Pulmonary artery endothelial cell (primary cell): ENCODE data around the gene SYT2. TPM values are rescaled to one million over a fixed set of nuclear protein-coding genes. Genes with fewer than 3 reads are reported as not detected.

ENCODE experiments used
- DNase-seq: peaks from one replicate; pipeline ENCODE4 v3.0.0-alpha.2; 2011; ENCODE audit warnings: low read depth, low spot score
- total RNA-seq: library from RNA; depleted of rRNA; stranded (reverse); fragments of >200 nt; gene quantifications from 2 replicates; pipeline ENCODE4 v1.2.3, GENCODE V29; 2014

Gene SYT2
- total RNA-seq, 1 donor from 2014 or later = not detected

DNA sequence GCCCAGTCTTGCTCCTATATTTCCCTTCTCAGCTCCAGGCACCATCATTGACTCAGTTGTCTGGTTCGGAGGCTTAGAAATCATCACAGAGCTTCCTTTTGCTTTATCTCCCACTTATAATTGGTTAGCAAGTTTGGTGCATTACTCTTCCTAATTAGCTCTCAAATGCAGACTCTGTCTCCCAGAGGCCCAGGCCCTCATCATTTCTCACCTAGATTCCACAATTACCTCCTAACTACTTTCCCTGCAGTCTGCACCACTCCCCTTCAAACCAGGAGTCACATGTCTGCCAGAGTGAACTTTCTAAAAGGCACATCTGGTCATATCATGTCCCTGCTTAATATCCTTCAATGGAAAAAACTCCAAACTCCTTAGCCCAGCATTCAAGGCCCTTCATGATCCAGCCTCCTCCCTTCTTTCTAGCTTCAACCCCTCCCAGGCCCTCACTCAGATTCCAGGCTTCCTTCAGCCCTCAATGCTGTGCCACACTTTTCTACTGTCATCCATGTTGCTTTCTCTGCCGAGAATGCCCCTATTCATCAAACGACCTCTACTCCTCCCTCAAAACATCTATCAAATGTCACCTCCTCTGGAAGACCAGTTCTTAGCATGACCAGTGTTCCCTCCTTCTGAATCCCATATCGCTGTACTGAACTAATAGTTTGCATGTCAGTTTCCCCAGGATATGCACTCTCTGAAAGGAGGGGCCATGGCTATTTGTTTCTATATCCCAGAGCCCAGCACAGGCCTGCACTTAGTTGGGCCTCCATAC is 30.7 kb downstream of the SYT2 start:
- no peak for DNase-seq

DNA sequence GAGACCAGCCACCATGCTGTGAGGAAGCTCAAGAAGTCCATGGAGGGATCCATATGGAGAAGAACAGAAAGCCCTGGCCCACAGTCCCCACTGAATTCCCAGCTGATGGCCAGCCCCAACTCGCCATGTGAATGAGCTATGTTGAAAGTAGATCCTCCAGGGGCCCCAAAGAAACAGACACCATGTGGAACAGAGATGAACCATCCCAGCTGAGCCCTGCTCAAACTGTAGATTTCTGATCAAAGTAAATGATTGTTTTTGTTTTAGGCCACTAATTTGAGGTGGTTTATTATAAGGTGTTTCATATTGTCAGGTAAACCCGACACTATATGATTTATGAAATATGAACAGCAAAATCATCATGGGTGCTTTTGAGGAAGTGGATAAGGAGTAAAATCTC is 32.8 kb downstream of the SYT2 start:
- DNase-seq = no peak

DNA sequence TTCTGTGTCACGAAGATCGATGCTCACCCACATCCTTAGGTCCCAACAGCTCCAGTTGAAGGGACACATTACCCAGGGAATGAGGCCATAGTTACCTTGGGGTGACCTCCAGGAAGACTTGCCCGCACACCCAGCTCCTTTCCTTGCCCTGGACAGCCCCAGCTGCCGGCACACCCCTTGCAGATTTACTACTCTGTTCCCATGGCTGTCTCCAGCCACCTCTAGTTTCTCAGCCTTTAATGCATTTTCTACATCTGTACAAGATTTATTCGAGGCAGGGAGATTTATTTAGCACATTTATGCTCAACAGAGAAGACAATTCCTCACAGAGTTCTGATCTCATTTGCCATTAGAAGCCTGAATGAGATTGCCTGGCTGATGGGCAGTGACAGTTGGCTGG is 36.7 kb downstream of the SYT2 start:
- no peak for DNase-seq

DNA sequence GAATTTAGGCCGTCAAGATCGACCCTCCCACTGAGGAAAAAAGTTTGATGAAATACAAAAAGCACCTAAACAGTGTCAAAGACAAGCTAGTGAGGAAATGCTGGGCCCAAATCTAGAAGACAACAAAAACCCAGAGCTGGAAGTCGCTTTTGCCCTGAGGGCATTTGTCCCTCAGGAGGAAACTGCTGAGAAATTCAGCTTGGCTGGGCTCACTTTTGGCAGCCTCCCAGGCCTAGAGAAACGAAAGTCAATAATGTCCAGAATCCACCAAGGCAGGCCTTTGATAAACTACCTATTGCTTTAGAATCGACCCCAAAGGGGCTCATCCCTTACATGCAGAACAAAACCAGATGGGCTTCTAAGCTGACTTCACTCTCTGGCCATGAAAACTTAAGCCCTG is 38.9 kb downstream of the SYT2 start:
- no peak for DNase-seq

DNA sequence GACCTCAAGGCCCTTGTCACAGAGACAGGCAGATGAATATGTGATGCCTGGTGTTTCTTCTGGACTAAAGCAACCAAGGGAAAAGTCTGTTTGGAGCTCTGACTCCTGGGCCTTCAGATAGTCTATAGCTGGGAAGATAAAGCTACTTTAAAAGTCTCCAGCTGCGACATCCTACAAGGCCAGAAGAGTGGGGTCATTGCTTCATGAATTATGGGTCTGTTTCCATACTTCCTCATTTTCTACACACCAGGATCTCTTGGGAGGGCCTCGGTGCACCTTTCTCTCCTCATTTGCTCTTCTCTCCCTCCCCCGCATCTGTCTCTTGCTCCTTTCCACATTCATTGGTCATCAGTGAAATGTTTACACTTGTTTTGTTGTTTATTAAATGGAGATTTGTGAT is 44.8 kb downstream of the SYT2 start:
- no peak for DNase-seq

DNA sequence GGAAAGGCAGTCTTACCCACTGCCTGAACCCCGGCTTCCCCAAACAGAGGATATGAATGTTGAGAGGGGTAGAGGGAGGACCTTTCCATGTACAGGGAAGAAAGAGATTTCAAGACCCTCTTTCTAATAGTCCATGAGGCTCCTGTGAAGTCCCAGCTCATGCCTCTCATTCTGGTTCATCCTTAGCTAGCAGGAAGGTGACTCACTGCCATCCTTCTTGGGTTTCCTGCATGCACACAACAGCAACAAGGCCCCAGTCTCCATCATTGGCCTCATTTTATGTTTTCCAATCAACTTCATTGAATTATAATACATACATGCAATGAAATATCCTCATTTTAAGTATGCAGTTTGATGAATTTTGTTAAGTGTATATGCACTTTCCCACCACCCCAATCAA is 46.2 kb downstream of the SYT2 start:
- peak; percentile 7 for DNase-seq

DNA sequence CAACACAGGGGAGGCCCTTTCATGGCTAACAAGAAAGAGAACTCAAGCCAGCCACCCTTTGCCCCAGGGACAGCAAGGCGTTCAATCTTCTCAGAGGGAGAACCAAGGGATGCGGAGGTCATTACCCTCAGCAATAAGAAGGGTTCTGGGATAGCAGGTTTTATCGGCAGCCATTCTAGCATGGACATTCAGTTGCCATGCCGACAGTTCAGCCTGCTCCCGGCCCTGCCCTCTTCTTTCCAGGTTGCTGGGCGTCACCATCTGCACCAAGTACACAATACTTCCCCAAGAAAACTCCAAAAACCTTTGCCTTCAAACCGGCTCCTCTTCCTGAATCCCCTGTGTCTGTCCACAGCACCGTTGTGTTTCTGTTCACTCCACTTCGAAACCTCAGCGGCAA is 47.1 kb downstream of the SYT2 start:
- no peak for DNase-seq

DNA sequence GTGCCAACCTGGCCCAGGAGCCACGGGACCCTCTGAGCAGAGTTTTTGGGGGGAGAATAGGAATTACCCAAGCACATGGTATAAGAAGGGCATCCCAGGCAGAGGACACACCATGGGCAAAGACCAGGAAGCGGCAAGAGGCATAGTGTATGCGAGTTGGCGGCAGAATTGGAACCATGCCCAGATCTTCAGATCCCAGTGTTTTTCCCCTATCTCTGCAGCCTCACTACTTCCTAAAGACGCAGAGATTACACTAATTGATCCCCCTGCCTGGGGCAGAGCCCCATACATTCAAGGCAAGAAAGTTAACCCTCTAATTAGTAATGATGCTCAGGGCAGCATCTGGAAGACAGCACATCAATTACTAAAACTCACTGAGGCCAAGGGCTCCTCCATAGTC is 48.2 kb downstream of the SYT2 start:
- DNase-seq = no peak

DNA sequence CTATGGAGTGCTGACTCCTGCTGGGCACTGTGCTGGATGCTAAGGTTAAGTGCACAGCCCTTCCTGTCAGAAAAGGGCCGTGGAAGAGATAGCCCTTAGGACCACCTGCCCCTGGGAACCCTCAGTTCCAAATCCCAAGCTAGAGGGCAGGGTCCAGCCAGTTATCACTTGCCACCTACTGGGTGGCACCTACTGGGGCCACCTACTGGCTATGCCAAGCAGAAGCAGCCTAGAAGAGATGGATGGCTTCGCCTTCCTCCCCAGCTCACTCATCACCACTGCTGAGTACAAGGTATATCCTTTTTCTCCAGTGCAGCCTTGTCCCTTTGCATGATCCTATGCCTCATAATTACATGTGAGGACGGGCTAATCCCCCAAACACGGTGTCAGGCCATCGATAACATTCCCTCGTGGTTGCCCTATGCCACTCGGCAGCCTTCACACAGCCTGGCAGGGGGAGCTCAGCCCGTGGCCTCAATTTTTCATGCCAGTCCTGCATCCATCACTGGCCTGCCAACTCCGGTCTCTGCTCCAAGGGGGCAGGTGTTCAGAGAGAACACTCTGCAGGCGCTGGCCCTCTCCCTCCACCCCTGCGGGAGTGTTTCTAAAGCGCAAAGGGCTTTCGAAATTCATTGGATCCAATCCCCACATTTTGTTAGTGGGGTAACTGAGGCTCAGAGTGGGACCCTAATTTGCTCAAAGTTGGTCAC is 49.0 kb downstream of the SYT2 start:
- DNase-seq = no peak

DNA sequence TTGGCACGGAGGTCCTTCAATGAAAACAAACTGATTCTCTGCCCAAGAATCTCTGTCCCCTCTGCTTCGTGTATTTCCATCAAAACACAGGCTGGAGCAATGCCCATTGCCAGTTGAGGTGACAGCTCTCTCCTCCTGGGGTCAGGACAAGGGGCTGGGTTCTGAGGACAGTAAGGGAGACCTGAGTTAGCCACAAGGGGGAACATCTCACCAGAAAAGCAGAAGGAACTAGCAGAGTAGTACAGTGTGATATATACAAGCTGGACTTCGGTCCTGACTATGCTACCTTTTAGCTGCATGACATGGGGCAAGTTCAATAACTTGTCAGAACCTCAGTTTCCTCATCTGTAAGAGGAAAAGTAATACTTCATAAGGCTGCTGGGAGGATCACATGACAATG is 50.3 kb downstream of the SYT2 start:
- DNase-seq = no peak

DNA sequence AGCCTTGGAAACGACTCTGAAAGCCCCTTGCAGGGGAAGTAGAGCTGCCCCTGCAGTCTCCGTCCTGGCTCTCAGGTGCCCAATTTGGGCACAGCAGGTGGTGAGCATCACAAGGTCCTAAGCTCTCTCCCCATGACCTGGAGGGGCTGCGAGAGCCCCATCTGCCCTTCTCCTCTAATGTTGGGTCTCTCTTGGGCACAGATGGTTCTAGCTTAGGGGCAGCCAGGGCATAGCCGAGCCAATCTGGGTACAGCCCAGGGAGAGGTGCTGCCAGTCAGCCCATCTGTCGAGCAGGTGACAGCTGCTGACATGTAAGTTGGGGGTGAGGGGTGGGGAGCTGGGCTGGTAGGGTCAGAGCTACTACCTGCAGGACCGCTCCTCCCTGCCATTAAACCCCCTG is 50.7 kb downstream of the SYT2 start:
- DNase-seq = no peak

DNA sequence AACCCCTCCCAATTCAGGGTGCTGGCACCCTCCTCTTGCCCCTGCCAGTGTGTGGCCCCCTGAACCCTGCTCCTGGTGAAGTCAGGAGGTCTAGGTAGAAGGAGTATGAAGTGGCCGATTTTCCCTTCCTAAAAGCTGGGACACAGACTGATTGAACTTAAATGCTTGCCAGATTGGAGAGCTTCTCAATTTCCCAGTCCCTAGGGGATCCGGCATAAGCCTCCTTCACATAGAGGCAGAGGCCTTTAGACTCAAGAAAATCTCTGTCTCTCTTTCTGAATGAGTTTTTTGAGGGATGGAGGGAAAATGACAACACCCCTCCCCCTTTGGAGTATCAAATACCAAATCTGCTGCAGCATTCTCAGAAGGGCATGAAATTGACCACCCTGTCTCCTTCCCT is 51.5 kb downstream of the SYT2 start:
- DNase-seq = no peak

DNA sequence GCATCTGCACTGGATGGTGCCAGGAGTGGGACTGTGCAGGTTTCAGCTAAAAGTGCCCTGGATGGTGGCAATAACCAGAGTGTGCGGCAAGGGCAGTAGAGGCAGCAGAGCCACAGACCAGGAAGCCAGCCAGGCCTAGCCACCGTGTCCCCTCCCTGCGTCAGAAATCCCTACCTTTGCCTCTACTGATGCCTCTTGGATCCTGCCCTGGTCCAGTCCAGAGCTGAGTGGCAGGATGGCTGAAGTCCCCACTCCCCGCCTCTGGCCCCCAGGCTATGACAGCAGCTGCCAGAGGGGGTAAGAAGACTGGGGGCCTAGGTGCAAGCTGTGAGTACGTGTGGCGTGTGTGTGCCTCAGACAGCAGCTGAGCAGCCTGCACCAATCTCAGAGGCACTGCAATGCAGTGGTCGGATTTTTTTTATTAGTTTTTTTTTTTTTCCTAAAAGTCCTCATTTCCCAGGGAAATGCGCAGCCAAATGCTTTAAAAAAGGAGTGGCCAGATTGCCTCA is 51.9 kb downstream of the SYT2 start:
- DNase-seq = no peak

DNA sequence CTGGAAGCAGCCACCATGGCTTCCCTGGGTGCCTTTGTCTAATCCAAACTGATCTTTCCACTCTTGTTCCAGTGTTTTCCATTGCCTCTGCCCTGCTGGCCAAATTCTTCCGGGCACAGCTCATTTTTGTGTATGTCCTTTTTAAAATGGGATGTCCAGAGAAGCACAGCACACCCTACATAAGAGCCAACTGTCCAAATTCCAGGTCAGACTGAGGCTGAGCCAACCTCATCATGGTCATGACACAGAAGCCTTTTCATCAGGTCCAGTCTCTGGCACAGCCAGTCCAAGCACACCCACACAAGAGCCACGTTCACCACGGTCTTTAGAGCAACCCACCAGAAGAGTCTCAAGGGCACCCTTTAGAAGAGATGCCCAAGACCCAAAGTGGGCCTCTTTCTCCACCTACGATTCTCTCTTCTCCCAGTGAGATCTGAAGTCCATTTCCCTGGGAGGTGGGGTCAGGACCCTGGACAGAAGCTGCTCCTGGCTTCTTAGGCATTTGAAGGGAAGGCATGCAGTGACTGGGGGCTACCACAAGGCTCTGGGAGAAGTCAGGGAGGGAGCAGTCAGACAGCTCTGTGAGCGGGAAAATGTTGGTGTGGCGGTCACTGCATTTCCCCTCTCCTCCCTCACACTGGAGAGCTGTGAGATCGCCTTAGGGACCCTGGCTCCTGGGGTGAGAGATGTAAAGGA is 53.2 kb downstream of the SYT2 start:
- DNase-seq = no peak

DNA sequence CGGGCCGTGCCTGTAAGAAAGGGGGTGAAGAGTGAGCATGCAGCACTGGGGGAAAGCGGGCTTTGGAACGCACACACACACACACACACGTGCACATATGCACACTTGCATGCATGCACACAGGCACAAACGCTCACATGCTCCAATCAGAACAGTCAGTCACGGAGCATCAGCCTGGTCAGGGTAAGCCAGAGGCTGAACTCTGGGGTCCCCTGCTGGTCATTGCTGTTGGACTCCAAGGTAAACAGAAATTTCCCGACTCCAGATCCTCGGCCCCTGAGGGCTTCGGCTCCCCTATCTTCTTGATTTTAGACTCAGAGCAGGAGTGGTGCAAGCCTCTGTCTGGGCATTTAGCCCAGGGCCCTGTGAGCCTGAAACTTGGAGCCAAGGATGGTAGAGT is 54.2 kb downstream of the SYT2 start:
- no peak for DNase-seq

DNA sequence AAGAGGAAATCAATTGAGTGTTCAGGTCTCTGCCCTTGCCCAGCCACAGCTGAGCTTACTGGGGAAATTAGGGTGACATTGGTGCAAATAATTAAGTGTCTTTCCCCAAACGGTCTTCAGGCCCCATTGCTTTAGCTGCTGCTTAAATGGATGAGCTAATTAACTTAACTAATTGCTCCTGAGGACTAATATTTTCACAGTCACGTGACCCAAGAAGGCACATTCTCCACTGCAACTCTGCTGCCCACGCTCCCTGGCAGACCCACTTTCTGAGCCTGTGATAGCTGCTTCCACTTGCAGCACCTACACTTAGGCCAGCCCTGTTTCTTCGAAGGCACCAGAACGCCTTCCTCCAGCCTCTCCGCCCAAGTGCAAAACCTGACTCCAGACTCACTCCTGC is 56.2 kb downstream of the SYT2 start:
- no peak for DNase-seq

DNA sequence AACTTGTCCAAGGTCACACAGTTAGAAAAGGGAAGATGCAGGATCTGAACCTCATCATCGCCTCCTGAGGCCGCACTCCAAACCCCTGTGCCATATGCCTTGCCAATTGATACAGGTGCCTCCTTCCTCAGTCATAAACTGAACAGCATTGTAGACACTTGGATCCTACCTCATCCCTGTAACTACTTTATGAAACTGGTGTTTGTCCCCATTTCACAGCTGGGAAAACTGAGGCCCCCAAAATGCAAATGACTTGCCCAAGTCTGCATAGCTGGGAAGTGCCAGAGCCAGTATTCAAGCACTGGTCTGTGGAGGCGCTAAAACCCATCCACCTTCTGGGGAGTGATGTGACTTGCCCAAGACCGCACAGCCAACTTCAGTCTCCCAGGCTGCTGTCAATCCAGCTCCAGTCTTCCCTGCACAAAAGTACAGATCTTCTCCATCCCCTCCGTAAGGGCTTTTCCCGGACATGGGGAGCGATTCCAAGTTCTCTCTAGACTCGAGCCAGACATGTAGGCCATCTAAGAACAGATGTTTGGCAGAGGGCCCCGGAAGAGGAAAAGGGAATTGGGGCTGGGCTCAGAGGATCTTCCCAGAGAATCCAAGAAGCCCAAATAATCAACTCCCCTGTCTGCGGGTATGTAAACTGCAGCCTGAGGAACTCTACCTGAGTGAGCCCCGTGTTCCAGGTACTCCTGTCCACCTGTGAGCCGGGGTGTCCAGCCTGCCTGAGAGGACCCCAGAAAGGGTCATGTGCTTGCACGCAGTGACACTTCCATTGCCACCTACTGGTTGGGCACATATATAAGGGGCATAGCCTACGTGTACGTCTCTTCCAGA is 60.5 kb downstream of the SYT2 start:
- no peak for DNase-seq

DNA sequence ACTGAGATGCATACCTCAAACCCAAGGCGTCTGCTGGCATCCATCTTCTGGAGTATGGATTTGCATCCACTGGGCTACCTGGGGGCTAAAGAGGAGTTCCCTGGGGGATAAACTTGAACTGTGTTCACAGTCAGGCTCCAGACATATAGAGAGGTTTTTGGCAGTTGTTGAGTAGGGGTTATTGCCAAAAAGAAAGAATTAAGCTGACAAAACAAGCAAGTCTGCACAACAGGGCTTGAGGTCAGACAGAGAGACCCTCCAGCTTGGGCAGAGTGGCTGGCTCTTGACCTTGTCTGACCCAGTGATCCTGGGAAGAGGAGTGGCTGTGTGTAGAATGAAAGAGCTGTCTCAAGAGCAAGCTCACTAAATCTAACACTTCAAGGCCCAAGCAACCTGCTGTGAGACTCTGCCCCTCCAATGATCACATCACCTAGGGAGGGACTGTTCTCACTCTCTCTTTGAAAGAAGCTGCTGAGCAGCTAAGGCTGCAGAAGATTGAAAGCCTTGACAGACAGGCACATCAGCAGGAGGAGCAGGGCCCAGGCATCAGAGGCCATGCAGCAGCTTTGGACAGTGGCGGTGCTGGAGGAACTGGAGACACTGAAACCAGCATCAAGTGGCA is 61.5 kb downstream of the SYT2 start:
- no peak for DNase-seq

DNA sequence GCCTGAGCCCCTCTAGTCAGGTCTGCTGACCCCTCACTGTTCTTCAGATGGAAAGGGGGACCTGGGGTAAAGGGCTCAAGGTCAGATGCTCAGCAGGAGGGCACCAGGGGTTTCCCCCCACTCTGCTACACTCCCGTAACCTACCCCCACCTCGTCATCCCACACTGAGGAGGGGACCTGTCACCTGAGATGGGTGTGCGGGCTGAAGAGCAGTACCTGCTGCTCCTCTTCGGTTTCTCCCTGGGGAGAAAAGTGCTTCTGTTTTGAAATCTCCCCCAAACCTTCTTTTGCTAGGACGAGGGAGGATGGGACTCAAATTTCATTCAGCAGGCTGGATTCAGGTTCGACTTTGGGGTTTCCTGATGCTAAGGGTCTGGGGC is 65.2 kb downstream of the SYT2 start:
- no peak for DNase-seq

DNA sequence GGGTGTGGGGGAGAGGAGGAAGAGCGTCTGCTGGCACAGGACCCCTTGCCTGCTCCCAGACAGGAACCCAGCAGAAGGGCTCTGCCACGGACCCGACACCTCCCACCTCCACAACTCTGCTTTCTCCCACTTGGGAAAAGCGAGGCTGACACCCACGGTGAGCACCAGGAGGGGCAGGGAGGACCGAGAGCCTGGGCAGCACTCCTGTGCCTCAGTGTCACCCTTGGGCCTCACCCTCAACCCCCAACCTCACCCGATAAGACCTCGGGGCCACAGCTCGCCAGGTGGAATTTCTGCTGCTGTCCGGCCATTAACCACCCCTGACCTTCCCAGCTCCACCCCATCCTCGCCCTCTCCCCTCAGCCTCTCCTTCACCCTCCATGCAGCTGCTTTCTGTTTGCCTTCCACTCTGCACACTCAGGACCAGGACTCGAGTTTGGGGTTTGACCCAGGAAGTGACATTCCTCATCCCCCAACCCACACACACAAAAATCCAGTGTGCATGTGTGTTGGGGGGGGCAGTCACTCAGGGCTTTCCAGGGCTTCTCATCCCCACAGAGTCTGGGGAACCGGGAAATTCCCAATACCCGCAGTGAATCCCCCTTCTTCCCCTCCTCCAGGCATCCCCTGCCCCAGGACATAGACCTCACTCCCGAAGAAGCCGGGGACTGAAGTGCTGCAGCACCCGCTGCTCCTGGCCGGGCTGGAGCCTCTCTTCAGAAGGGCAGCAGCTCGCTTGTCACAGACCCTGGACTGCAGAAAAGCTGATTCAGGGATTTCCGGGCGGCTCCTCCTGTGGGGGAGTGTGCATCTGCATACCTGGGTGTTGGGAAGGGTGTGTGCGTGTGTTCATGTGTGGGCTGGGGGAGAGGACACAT is 65.8 kb downstream of the SYT2 start:
- no peak for DNase-seq
